Measurements from ENCODE around the gene IGSF11. TPM values are rescaled to one million over a fixed set of nuclear protein-coding genes. Genes with fewer than 3 reads are reported as not detected.
A peak's percentile ranks its signal among the peaks of the same experiment; 100 is the strongest.

Gene IGSF11
- total RNA-seq, 1 donor from 2014 or later, result 2.7 TPM

GRCh38 chr3:118966700-118967099 lies 67.9 kb downstream of the IGSF11 start:
- H3F3A ChIP-seq (ENCODE audit: low read depth), result peaks cover 15% of the 10 kb centered on the region
- H3K9ac ChIP-seq, result no peak overlapping the region
- no peak overlapping the region for H3K4me3 Mint-ChIP-seq
- H3K4me3 ChIP-seq, result peak overlapping the region; percentile 9
- peak overlapping the region; percentile 60 for H3K27ac ChIP-seq
- H3K79me2 ChIP-seq (ENCODE audit: low read depth), result no peaks in the 10 kb centered on the region
- TF ChIP-seq EZH2 (IDR thresholded peaks at IDR 0.05) (no peak), EZH2phosphoT487 (IDR thresholded peaks at IDR 0.05) (no peak), CTCF (IDR thresholded peaks at IDR 0.05) (no peak)
- H3K27me3 ChIP-seq, result no peaks in the 10 kb centered on the region
- no peaks in the 10 kb centered on the region for H3K27me3 Mint-ChIP-seq (ENCODE audit: insufficient read depth, low read depth)
- peaks cover 53% of the 10 kb centered on the region for H3K4me1 ChIP-seq
- no peaks in the 10 kb centered on the region for H3K36me3 Mint-ChIP-seq
- peak; percentile 54 for DNase-seq (ENCODE audit: low spot score)
- H4K20me1 ChIP-seq (ENCODE audit: low read depth), result no peaks in the 10 kb centered on the region
- no peaks in the 10 kb centered on the region for H3K9me3 Mint-ChIP-seq
- H2AFZ ChIP-seq (replicated peaks), result no peak overlapping the region
- peak overlapping the region; percentile 20 for H3K4me2 ChIP-seq
- no peak overlapping the region for H3K27ac Mint-ChIP-seq
- peaks cover 15% of the 10 kb centered on the region for H3K4me1 Mint-ChIP-seq
- H3K9me3 ChIP-seq (ENCODE audit: low read depth), result no peaks in the 10 kb centered on the region
- H3K36me3 ChIP-seq, result no peaks in the 10 kb centered on the region

GRCh38 chr3:118963711-118964110 lies 70.9 kb downstream of the IGSF11 start:
- Mint-ChIP-seq H3K36me3 (no peaks in the 10 kb centered on the region), H3K27ac (no peak overlapping the region), H3K4me3 (no peak overlapping the region), H3K4me1 (peaks cover 15% of the 10 kb centered on the region), H3K27me3 (ENCODE audit: insufficient read depth, low read depth) (no peaks in the 10 kb centered on the region), H3K9me3 (no peaks in the 10 kb centered on the region)
- H3K27me3 ChIP-seq, result no peaks in the 10 kb centered on the region
- H2AFZ ChIP-seq (replicated peaks), result no peak overlapping the region
- no peak for DNase-seq (ENCODE audit: low spot score)
- no peak overlapping the region for H3K9ac ChIP-seq
- H3K9me3 ChIP-seq (ENCODE audit: low read depth), result no peaks in the 10 kb centered on the region
- no peaks in the 10 kb centered on the region for H3K36me3 ChIP-seq
- no peaks in the 10 kb centered on the region for H3K79me2 ChIP-seq (ENCODE audit: low read depth)
- TF ChIP-seq EZH2phosphoT487 (IDR thresholded peaks at IDR 0.05), result no peak
- no peak for TF ChIP-seq CTCF (IDR thresholded peaks at IDR 0.05)
- no peak for TF ChIP-seq EZH2 (IDR thresholded peaks at IDR 0.05)
- peaks cover 15% of the 10 kb centered on the region for H3F3A ChIP-seq (ENCODE audit: low read depth)
- H3K4me2 ChIP-seq, result no peak overlapping the region
- H3K4me1 ChIP-seq, result peaks cover 40% of the 10 kb centered on the region
- H4K20me1 ChIP-seq (ENCODE audit: low read depth), result no peaks in the 10 kb centered on the region
- no peak overlapping the region for H3K4me3 ChIP-seq
- H3K27ac ChIP-seq, result no peak overlapping the region

- H3K27ac ChIP-seq, result no peak overlapping the region
- H3K4me1 ChIP-seq, result peaks cover 17% of the 10 kb centered on the region
- H3K4me1 Mint-ChIP-seq, result peaks cover 3% of the 10 kb centered on the region
- TF ChIP-seq EZH2phosphoT487 (IDR thresholded peaks at IDR 0.05) (no peak), CTCF (IDR thresholded peaks at IDR 0.05) (no peak), EZH2 (IDR thresholded peaks at IDR 0.05) (no peak)
- no peaks in the 10 kb centered on the region for H3K27me3 Mint-ChIP-seq (ENCODE audit: insufficient read depth, low read depth)
- no peak overlapping the region for H3K4me3 Mint-ChIP-seq
- no peaks in the 10 kb centered on the region for H3K79me2 ChIP-seq (ENCODE audit: low read depth)
- peak; percentile 11 for DNase-seq (ENCODE audit: low spot score)
- no peak overlapping the region for H3K9ac ChIP-seq
- no peaks in the 10 kb centered on the region for H3F3A ChIP-seq (ENCODE audit: low read depth)
- peaks cover 6% of the 10 kb centered on the region for H3K9me3 Mint-ChIP-seq
- no peaks in the 10 kb centered on the region for H3K9me3 ChIP-seq (ENCODE audit: low read depth)
- no peaks in the 10 kb centered on the region for H3K27me3 ChIP-seq
- H4K20me1 ChIP-seq (ENCODE audit: low read depth), result no peaks in the 10 kb centered on the region
- no peak overlapping the region for H2AFZ ChIP-seq (replicated peaks)
- peak overlapping the region; percentile 5 for H3K4me2 ChIP-seq
- no peaks in the 10 kb centered on the region for H3K36me3 ChIP-seq
- no peaks in the 10 kb centered on the region for H3K36me3 Mint-ChIP-seq
- no peak overlapping the region for H3K27ac Mint-ChIP-seq
- no peak overlapping the region for H3K4me3 ChIP-seq
Observed at GRCh38 chr3:118960876-118961450, 73.7 kb downstream of the IGSF11 start.
